ENCODE results near the gene OTOL1.

Gene OTOL1

DNA sequence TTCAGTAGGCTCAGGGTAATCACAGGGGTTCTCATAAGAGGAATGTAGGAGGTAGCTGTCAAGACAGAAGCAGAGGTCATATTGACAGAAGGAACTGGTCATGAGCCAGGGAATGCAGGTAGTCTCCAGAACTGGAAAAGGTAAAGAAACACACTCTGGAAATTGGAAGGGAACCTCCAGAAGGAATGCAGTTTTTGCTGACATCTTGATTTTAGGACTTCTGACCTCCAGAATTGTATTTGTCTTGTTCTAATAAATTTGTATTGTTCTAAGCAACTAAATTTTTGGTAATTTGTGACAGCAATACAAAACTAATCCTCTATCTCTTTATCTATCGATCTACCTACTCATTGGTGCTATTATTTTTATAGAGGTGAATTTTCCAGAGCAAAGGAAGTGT is 49.2 kb downstream of the OTOL1 start:
- DNase-seq: no peak

DNA sequence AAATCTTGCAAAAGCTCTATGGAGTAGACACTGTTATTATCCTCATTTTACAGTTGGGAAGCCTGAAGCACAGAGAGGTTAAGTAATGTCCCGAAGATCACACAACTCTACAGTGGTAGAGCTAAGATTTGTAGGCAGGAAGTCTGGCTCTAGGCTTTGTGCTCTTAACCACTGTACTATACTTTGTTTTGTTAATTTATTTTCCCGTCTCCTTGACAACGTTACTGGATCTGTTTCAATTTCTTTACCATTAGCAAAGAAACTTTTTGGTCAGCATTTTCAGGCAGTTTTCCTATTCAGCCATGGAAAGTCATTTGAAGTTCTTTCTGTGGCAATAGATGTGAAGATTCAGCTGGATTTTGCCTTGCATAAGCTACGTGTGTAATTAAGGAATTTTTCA is 51.7 kb downstream of the OTOL1 start:
- no peak for DNase-seq

DNA sequence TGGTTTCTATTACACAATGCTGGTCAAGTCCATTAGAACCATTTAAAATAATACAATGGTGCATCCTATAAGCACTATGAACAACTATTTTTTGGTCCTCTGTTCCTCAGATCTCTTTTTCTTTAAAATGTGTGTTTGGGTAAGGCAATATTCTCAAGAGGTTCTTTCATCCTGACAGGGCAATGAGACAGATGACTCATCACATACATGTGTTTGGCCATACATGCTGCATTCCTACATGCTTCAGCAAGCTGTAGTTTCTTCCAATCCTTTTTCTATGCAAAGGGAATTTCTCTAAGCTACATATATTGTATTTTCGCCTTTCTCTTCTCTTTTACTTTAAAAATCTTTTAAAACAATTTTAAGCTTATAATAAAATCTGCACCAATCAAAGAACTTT is 52.7 kb downstream of the OTOL1 start:
- DNase-seq: no peak

DNA sequence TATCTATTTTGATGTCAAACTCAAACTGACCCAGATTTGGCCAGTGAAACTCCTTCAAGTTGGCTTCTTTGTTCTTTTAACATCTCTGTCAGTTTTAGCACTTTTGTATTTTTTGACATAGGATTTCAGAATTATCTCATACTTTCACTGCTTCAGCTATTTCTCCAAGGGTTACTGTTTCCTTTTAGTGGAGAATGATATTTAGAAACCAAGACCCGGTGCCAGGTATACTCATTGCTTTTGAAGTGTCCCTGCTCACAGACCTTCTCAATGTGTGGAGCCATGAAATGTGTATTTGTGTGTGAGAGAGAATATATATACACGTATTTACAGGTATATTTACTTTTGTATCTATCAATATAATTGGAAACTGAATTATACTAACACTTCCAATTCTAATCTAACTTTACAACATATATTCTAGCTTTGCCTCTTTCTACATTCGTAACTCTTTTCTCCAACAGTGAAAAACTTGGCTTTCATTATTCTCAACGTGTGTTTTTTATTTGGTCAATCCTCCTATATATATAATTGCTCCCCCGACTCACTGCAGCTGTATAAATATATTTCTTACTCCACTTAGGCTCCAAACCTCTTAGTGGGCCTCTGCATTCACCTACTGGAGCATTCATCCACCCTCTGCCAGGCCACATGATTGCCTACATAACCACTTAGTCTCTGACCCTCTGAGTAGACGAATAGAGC is 54.0 kb downstream of the OTOL1 start:
- no peak for DNase-seq

DNA sequence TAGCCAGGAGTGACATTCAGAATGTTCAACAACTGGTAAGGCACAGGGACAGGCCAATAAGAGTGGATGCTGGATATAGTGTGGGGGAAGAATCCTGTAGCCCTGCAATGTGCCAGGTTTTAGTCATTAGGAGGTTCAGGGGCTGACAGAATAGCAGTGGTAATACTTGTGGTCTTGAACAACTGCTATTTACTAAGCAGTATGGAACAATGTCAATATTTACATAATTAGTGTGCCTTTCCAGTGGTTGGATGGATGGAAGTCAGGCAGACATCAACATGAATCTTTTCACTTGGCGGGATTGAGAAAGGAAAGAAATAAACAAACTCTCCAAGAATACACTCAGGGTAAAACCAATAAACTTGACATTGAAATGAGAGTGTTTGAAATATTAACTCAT is 55.1 kb downstream of the OTOL1 start:
- no peak for DNase-seq

DNA sequence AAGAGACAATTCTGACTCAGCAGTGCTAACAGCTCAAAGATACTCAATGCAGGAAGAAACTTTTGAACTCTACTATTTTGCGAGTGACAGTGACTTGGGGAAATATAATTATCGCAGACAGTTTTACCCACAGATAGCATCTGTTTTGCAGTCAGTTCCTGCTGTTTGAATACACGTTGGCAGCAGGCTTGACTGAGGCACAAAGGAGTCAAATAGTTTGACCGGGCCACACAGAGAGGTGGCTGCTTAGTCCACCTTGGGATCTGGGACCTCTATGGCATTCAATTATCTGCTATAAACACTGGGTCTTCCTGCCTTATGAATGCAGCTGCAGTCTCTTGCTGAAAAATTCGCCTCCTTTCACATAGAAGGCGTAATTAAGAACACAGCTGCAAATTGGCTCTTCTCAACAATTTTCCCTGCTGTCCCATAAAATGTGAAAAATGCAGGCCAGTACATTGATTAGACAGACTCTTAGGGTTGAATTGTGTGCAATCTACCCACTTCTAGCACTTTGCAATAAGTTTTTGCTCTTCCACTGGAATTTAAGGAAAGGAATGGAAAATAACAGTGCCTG is 56.5 kb downstream of the OTOL1 start:
- no peak for DNase-seq

All from activated CD4-positive, alpha-beta T cell treated with anti-CD3 and anti-CD28 coated beads, Interleukin-10, Interleukin-2, amounts not matched to agents 100 ng/mL and 50 ng/mL, durations not matched to agents 16 hours and 8 hours (primary cell).